NCI-H345 treated with DMSO at 0.1 percent for 48 hours (cell line): Measurements from ENCODE around the gene TRAF2.

Experiments used
- DNase-seq: peaks from one replicate; lab custom pipeline; 2025; ENCODE audit not compliant: unreplicated experiment; lab: John Stamatoyannopoulos, UW

The TRAF2 gene

DNA sequence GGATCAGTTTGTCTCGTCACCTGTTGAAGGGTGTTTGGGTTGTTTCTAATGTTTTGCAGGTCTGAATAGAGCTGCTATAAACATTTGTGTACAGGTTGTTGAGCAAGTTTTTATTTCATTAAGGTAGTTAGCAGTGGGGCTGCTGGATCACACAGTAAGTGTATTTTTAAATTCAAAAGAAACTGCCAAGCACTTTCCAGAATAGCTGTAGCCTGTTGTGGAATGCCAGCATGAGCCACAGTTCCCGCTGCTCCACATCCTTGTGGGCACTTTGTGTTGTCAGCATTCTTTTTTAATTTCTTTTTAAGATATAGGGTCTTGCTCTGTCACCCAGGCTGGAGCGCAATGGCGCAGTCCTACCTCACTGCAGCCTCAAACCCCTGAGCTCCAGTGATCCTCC, 43.7 kb downstream of the TRAF2 start:
- no peak for DNase-seq

DNA sequence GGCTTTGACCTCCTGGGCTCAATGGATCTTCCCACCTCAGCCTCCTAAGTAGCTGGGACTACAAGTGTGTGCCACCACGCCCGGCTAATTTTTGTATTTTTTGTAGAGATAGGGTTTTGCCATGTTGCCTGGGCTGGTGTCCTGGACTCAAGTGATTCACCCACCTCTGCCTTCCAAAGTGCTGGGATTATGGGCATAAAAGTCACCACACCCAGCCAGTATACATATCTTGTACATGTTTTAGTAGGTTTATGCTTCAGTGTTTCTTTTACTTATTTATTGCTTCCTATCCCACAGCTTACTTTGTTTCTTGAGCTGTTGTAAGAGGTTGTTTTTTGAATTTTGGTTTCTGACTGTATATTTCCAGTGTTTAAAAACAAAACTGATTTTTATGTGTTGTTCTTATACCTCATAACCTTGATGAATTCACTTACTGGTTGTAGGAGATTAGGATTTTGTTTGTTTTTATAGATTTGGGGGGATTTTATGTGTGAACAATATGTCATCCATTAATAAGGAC, 45.4 kb downstream of the TRAF2 start:
- DNase-seq: no peak

DNA sequence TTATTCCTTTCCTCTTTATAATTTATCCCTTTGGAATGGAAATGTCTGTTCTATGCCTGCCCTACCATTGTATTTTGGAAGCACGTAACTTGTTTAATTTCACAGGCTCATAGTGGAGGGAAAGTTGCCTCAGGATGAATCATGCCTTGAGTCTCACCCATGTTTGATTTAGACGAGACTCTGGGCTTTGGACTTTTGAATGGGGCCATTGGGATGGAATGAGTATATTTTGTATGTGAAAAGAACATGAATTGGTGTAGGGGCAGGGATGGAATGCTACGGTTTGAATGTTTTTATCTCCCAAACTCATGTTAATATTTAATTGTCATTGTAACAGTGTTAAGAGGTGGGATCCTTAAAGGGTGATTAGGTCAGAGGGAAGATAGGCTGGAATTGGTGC, 48.0 kb downstream of the TRAF2 start:
- DNase-seq: no peak

DNA sequence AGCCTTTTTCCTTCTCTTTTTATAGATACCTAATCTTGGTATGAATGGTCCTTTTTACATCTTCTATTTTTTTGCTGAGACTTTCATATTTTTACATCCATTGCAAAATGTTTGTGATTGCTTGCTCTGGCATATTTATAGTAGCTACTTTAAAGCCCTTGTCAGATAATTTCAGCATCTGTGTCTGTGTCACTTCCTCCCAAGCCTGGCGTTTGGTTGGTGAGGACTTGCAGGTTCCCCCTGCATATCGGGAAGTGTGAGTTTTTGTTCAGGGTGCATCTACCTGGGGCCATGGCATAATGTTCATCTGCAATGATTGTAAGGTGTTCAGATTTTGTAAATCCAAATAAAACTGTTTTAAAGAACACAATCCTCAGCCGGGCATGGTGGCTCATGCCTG, 49.3 kb downstream of the TRAF2 start:
- no peak for DNase-seq

DNA sequence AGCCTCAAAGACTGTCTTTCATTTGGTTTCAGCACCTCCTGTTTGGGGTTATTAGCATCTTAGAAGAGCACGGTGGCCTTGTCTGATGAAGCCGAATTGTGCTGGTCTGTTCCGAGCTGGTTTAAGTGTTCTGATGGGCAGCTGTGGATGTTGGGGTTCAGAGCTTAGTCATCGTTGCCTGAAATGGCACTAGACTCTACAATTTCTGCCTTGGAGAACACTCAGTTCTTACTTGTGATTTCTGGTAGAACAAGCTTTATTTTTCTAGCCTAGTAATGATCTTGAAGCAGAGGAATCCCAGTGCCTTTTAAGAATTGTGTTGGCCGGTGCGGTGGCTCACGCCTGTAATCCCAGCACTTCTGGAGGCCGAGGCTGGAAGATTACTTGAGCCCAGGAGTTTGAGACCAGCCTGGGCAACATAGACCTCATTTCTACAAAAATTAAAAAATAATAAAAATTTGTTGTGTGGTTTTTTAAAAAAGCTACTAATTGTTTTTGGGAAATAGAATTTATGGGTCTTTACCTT, 50.4 kb downstream of the TRAF2 start:
- DNase-seq: no peak

DNA sequence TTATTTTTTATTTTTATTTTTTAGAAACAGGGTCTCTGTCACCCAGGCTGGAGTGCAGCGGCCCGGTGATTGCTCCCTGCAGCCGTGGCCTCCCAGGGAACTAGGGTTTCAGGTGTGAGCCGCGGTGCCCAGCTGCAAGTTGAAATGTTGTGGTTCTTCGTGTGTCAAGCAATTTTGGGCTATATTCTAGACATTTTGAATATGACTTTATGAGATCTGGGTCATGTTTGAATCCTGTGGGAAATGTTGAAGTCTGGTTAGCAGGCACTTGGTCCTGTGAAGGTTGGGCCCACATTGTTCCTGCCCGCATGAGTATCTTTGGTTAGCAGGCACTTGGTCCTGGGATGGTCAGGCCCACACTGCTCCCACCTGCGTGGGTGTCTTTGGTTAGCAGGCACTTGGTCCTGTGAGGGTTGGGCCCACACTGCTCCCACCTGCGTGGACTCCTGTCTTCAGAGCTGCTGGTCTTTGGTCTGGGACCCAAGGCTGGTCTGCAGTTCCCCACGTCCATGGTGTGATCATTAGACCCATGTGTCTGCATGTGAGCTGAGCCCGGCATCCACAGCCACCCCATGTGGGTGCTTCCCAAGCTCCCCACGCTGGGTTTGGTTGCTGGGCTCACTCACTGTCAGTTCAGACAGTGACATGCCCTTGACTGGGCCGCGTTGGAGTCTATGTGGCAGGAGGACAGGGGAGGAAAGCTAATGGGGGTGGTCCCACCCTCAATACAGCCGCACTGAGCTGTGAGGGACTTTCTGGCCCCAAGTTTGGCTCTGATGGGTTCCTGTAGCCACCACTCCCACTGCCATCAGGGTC, 51.1 kb downstream of the TRAF2 start:
- DNase-seq: no peak

DNA sequence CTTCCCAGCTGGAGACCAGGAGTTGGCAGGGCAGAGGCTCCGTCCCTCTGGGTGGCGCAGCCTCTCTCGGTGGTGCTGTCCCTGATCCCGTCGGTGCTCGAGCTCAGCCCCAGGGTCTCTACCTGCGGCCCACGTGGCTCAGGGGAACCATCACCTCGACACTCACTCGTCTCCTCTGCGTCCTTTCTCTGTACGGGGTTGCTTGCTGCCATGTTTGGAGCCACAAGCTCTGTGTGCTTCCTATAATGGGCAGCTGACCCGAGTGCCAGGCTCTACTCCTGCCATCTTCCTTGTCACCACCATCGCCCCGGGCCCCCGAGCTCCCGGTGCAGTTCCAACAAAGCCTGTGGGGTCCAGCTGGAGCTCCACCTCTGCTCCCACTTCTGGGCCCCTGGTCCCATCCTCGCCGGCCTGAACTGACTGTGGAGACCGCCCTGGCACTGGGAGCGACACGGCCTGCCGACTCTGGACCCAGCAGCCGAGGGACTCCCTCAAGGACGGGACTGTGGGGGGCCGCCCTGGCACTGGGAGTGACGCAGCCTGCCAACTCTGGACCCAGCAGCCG, 53.2 kb downstream of the TRAF2 start:
- no peak for DNase-seq

DNA sequence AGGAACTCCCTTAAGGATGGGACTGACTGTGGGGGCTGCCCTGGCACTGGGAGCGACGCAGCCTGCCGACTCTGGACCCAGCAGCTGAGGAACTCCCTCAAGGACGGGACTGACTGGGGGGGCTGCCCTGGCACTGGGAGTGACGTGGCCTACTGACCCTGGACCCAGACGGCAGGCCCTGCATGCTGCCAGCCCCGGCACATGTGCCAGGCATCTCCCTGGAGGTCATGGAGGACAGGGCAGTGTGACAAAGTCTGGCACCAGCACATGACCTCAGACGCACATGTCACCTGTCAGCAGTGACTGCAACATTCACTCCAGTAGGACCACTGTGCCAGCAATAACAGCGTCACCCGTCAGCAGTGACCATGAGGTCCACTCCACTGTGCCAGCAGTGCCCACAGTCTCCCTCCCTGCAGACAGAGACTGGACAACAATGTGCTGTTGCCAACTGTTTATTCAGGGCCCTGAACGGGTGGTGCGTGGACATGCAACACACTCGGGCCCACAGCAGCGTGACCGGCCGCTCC, 53.7 kb downstream of the TRAF2 start:
- DNase-seq: no peak

DNA sequence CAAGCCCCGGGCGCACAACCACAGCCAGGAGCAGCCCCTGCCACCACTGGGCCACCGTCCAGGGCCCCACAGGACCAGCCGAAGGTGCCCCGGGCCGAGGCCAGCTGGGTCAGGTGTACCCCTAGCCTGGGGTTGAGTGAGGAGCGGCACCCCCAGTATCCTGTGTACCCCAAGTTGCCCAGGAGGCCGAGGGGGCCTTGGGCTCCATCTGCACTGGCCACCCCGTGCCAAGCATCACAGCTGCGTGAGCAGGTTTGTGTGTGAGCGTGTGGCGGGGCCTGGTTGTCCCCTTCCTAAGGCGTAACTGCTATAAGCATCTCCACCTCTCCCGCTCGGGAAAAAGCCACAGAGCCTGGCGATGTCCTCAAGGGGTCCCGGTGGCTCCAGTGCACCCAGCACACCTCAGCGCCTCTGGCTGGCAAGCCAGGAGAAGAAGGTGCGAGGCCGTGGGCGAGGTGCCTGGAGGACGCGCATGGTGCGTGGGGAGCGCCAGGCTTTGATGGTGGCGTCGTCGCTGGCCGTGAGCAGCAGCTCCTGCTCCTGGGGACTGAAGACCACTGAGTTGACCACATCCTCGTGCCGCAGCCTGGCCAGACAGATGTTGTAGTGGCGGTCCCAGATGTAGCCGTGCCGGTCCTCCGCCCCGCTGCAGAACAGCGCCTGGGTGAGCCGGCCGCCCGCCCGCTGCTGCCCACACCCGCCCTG, 54.4 kb downstream of the TRAF2 start:
- DNase-seq: no peak

DNA sequence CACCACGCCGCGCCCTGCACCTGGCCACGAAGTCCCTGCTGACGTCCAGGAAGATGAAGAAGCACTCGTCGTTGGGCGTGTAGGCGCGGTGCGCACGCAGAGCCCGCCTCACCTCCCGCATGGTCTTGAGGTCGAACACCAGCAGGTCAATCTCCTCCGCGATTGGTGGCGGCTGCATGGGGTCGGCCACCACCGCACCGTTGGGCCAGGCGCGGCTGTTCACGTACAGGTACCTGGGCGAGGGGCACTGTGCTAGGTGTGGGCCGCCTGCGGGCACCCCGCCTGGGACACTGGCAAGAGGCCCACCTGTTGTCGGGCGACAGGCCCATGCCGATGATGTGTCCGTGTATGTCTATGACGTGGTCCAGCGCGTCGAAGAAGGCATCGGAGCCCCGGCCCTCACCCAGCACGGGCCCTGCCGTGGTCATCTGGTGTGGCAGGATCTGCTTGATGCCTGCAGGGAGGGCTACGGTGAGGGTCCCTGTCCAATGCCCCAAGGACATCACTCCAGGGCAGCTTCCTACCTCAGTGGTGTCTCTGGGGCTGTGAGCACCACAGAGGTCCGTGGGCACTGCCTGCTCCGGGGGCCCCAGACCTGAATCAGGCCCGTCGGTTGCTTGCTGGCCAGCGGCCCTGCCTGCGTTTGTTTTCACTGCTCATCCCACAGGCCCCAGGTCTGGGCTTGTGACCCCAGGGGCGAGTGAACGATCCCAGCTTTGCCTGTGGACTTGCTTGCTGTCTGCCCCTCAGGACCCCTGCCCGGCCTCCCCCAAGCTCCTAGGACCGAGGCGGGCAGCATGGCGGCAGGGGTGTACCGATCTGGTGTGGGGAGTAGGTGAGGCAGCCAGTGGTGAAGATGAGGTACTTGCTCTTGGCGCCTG, 55.2 kb downstream of the TRAF2 start:
- DNase-seq: no peak

DNA sequence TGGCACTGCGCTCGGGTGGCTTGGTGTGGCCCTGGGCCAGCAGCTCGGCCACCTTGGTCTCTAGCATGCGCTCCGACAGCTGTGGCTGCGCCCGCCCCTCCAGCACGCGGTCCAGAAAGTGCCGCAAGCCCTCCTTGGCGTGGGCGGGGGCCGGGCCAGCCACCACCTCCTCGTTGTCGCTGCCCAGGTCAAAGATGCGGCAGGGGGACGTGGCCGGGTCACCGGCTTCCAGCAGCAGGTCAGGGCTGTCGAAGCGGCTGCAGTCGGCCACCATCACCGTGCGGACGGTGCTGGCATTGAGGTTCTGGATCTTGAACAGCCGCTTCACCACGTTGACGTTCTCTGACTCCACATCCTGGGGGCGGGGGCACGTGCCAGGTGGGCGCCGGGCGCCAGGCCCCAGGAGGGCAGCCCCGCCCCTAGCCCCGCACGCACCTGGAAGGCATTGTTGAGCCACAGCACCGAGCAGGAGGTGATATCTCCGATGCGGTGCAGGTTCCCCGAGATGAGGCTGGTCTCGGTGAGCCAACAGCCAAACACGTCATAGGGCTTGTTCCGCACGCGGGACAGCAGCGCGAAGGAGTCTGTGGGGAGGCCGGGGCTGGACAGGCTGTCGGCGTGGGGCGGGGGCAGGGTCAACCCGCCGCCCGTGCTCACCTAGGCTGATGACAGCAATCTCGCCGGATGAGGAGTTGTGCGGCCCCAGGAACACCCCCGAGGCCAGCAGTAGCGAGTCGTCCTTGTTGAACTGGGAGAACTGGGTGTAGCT, 56.0 kb downstream of the TRAF2 start:
- no peak for DNase-seq

DNA sequence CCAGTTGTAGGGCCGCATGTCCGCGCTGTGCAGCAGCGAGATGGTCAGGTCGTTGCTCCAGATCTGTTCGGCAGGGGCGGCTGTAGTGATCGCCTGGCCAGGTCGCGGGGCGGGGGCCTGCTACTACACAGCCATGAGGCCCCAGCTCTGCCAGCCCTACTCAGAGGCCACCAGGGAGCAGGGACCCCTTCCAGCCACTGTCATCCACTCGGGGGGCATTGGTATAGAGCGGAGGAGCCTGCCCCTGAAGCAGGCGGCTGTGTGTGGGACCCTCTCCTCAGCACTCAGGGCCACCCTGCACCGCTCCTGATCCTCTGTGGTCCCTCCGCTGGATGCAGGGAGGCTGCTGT, 56.5 kb downstream of the TRAF2 start:
- no peak for DNase-seq

DNA sequence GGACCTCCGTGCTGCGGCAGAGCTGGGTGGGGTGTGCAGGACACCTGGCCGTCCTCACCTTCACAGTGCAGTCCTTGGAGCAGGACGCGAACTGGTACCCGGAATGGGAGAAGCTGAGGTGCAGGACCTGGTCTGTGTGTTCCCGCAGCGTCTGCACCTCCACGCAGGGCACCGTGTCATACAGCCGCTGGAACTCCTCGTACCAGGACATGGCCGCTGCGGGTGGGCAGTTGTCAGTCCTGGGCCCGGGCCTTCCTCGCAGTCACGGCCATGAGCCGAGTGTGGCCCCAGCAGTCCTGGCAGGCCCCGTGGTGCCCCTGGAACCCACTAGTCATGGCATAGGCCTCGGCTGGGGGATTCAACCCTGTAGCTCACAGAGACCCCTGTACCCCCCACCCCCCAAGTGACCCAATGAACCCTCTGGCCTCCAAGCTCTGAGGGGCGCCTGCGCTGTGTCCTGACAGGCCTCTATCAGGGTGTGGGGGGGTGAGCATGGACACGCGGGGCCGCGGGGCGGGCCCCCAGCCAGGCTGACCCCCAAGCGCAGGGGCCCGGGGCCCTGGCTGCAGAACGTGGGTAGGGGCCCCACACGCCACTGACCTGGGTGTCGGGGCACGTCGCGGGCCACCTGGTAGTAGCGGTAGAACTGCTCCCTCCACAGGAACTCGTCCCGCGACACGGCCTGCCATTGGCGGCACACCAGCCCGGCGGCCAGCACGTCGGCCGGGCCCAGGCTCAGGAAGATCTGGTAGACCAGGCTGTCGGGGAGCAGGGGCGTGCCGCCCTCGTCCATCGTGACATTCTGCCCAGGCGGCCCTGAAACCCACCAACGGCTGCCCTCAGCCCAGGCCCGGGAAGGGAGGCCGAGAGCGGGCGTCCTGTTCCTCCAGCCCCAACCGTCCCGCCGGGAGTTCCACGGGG, 57.2 kb downstream of the TRAF2 start:
- DNase-seq: no peak

DNA sequence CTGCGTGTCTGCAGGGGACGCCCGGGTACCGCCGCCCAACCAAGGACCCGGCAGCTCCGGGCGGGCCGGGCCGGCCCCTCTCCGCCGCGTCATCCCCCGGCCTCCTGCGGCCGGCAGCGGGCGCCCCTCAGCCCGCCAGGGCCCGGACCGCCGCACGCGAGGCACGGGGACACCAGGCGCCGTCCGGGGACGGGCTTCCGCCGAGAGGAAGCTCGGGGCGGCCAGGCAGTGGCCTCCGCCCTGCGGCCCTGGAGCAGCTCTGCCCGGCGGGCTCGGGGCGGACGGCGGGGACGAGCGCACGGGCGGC, 57.8 kb downstream of the TRAF2 start:
- no peak for DNase-seq

DNA sequence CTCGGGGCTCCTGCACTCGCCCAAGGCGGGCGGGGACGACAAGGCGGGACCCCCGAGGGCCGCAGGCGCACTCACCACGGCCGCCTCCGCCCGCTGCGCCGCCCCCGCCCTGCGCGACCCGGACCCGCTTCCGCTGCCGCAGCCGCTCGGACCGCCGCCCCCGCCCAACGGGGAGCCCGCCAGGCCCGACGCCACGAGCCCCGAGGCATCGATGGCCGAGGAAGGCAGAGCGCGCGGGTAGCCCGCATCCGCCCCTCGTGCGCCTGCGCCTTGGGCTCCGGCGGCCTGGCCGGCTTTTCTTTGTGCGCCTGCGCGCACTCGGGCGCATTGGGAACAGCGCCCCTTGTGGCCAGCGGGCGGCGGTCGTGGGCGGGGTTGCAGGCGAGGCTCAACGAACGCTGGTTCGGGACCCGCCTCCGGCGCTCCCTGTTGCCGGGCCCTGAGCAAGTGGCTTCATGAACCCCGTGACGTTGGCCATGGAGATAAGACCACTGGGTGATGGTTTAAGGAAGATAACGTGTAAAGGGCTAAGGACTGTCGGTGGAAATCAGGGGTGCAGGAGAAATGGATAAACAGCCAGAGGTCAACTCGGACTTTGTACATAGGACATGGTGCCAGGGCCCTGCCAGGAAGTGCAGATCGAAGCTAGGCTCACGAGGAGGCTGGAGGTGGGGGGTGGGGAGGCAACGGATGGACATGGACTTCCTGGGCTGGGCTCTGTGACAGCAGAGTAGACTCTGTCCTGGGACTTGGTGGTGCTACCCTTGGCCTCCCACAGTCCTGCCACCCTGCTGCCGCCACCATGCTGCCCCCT, 58.4 kb downstream of the TRAF2 start, which contains the start of the genes C8G and FBXW5:
C8G (plus strand) TSS at position 725 of the 814 bp plus-strand sequence; CDS start at position 803, 78 bp downstream.
FBXW5 (minus strand) TSS at position 220 of the 814 bp plus-strand sequence. CDS start 655 bp downstream, outside the sequence.
- peak; percentile 92 for DNase-seq

DNA sequence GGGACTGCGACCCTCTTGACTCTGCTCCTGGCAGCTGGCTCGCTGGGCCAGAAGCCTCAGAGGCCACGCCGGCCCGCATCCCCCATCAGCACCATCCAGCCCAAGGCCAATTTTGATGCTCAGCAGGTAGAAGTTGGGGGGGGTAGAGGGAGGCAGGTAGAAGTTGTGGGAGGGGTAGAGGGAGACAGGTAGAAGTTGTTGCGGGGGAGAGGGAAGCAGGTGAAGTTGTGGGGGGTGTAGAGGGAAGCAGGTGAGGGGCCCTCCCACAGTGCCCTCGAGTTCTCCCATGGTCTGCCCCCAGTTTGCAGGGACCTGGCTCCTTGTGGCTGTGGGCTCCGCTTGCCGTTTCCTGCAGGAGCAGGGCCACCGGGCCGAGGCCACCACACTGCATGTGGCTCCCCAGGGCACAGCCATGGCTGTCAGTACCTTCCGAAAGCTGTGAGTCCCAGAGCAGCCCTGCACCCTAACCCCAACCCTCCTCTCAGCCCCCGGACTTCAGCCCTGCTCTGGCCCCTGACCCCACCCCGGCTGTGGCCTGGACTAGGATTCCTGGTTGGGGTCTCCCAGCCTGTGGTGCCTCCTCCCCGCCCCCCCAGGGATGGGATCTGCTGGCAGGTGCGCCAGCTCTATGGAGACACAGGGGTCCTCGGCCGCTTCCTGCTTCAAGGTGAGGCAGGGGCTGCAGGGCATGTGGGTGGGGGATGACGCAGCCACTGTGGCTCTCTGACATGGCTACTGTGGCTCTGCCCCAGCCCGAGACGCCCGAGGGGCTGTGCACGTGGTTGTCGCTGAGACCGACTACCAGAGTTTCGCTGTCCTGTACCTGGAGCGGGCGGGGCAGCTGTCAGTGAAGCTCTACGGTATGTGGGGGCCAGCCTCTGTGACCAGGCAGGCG, 59.3 kb downstream of the TRAF2 start:
- no peak for DNase-seq
